Brain microvascular endothelial cell (primary cell): ENCODE results near the gene GDF2.

ENCODE experiments used
- DNase-seq: peaks from one replicate; pipeline ENCODE4 v3.0.0-alpha.2; 2020
- H3K27ac ChIP-seq: fragments of 250-450 bp; sonication (Bioruptor Pico); 2 replicates; pipeline ENCODE4 v1.5.1; 2020; ENCODE audit warnings: mild to moderate bottlenecking, moderate library complexity
- H3K27me3 ChIP-seq: fragments of 250-450 bp; sonication (Bioruptor Pico); replicated peaks from 2 replicates; pipeline ENCODE4 v1.5.1; 2020; ENCODE audit warnings: mild to moderate bottlenecking
- H3K36me3 ChIP-seq: fragments of 250-450 bp; sonication (Bioruptor Pico); replicated peaks from 2 replicates; pipeline ENCODE4 v1.5.1; 2020; ENCODE audit warnings: mild to moderate bottlenecking
- H3K4me3 ChIP-seq: 2 replicates; pipeline ENCODE4 v1.5.1; 2011; ENCODE audit warnings: low read depth, mild to moderate bottlenecking, control low read depth, low read length, moderate library complexity
- CTCF ChIP-seq: IDR thresholded peaks from 2 replicates; pipeline ENCODE4 v1.5.1; 2011; ENCODE audit warnings: low read depth, mild to moderate bottlenecking, moderate library complexity, low read length, control low read depth, inconsistent platforms; ENCODE audit errors: missing control alignments
- in situ Hi-C: cut with HindIII; loops from 2 replicates; pipeline ENCODE4 v1.10.0; 2017; ENCODE audit warnings: low sequenced_read_pairs, low pct_ligation_motif_present

The GDF2 gene

GRCh38 chr10:47310090-47310505 lies 12.2 kb upstream of the GDF2 start:
- in situ Hi-C loops, result loop anchor here (25.0 kb wide), 1 partner anchor 273 kb away; no protein-coding TSS in a partner anchor
- DNase-seq, result no peak
- H3K27me3 ChIP-seq, result no peaks in the 10 kb centered on the region
- no peak overlapping the region for H3K4me3 ChIP-seq
- TF ChIP-seq CTCF, result no peak
- no peaks in the 10 kb centered on the region for H3K36me3 ChIP-seq
- H3K27ac ChIP-seq, result no peak overlapping the region

- no peak for TF ChIP-seq CTCF
- in situ Hi-C loops, result loop anchor here (25.0 kb wide), 1 partner anchor 274 kb away; no protein-coding TSS in a partner anchor
These were observed 10.9 kb upstream of the GDF2 start for GRCh38 chr10:47311193-47311931.

GRCh38 chr10:47311932-47312662 lies 10.2 kb upstream of the GDF2 start:
- DNase-seq, result peak; percentile 66
- in situ Hi-C loops, result loop anchor here (25.0 kb wide), 1 partner anchor 275 kb away; no protein-coding TSS in a partner anchor
- H3K36me3 ChIP-seq, result no peaks in the 10 kb centered on the region
- H3K27ac ChIP-seq, result no peak overlapping the region
- H3K4me3 ChIP-seq, result no peak overlapping the region
- no peaks in the 10 kb centered on the region for H3K27me3 ChIP-seq
- TF ChIP-seq CTCF, result peak; percentile 97

More at GRCh38 chr10:47311193-47311931, 10.9 kb upstream of the GDF2 start:
- H3K4me3 ChIP-seq, result no peak overlapping the region
- H3K27me3 ChIP-seq, result no peaks in the 10 kb centered on the region
- DNase-seq, result no peak
- H3K36me3 ChIP-seq, result no peaks in the 10 kb centered on the region
- no peak overlapping the region for H3K27ac ChIP-seq

- Histone ChIP-seq H3K4me3 (no peak overlapping the region), H3K27ac (no peak overlapping the region), H3K27me3 (no peaks in the 10 kb centered on the region), H3K36me3 (no peaks in the 10 kb centered on the region)
- in situ Hi-C loops, result loop anchor here (25.0 kb wide), 1 partner anchor 275 kb away; no protein-coding TSS in a partner anchor
- no peak for DNase-seq
- TF ChIP-seq CTCF, result no peak
These were observed 9.6 kb upstream of the GDF2 start for GRCh38 chr10:47312663-47312995.

GRCh38 chr10:47314416-47314970 lies 7.8 kb upstream of the GDF2 start:
- Histone ChIP-seq H3K27me3 (no peaks in the 10 kb centered on the region), H3K27ac (no peak overlapping the region), H3K36me3 (no peaks in the 10 kb centered on the region), H3K4me3 (no peak overlapping the region)
- TF ChIP-seq CTCF, result no peak
- in situ Hi-C loops, result loop anchor here (25.0 kb wide), 1 partner anchor 277 kb away; no protein-coding TSS in a partner anchor
- DNase-seq, result no peak
